PC-9 (cell line): Measurements from ENCODE around the gene TINAG. TPM values are rescaled to one million over a fixed set of nuclear protein-coding genes. Genes with fewer than 3 reads are reported as not detected.

ENCODE experiments used
- BruUV-seq: library from RNA; stranded (reverse); fragments of 400-500 nt; replicated peaks from 2 replicates; lab custom pipeline; 2021; lab: Mats Ljungman, UMichigan
- CTCF ChIA-PET: fragments of 300-600 bp; sonication (Branson Sonifier 250); formaldehyde crosslinking; loops from one replicate; lab custom pipeline; 2022; ENCODE audit warnings: antibody characterized with exemption; lab: Charles Lee
- POLR2A ChIA-PET: fragments of 300-600 bp; sonication (Branson Sonifier 250); formaldehyde crosslinking; loops from one replicate; lab custom pipeline; 2022; ENCODE audit warnings: antibody characterized with exemption; ENCODE audit not compliant: unreplicated experiment; lab: Charles Lee
- DNase-seq, 2 experiments: peaks; one replicate each; pipeline versions ENCODE4 v3.0.0 to v3.0.0-alpha.2; 2015 to 2022; ENCODE audit warnings: mixed read lengths in 1 of 2
- H2AFZ ChIP-seq: fragments of 200-600 bp; sonication (generic); 2 replicates; pipeline ENCODE4 v1.8.1; 2017; ENCODE audit warnings: antibody characterized with exemption
- H3F3A ChIP-seq: fragments of 200-600 bp; sonication (generic); 2 replicates; pipeline ENCODE4 v1.8.1; 2017; ENCODE audit warnings: antibody characterized with exemption, mild to moderate bottlenecking, low read depth; ENCODE audit not compliant: insufficient read depth
- H3K27ac ChIP-seq: fragments of 200-600 bp; sonication (generic); 2 replicates; pipeline ENCODE4 v1.6.1; 2016; ENCODE audit warnings: mixed run types
- H3K27me3 ChIP-seq: fragments of 200-600 bp; sonication (generic); 2 replicates; pipeline ENCODE4 v1.6.1; 2016; ENCODE audit warnings: low read depth, mixed run types; ENCODE audit not compliant: insufficient read depth
- H3K36me3 ChIP-seq: fragments of 200-600 bp; sonication (generic); 2 replicates; pipeline ENCODE4 v1.6.1; 2016; ENCODE audit warnings: low read depth, mixed run types
- H3K4me1 ChIP-seq: fragments of 200-600 bp; sonication (generic); replicated peaks from 2 replicates; pipeline ENCODE4 v1.6.1; 2016; ENCODE audit warnings: mixed run types; ENCODE audit not compliant: insufficient read depth
- H3K4me2 ChIP-seq: fragments of 200-600 bp; sonication (generic); 2 replicates; pipeline ENCODE4 v1.6.1; 2017; ENCODE audit warnings: mixed run types
- H3K4me3 ChIP-seq: fragments of 200-600 bp; sonication (generic); 2 replicates; pipeline ENCODE4 v1.6.1; 2016; ENCODE audit warnings: mixed run types
- H3K79me2 ChIP-seq: fragments of 200-600 bp; sonication (generic); 2 replicates; pipeline ENCODE4 v1.6.1; 2017; ENCODE audit warnings: low read depth, mixed run types
- H3K9me2 ChIP-seq: fragments of 200-600 bp; sonication (generic); 2 replicates; pipeline ENCODE4 v1.8.1; 2017; ENCODE audit warnings: mild to moderate bottlenecking; ENCODE audit not compliant: insufficient read depth
- H3K9me3 ChIP-seq: fragments of 200-600 bp; sonication (generic); 2 replicates; pipeline ENCODE4 v1.8.1; 2016; ENCODE audit warnings: low read depth; ENCODE audit not compliant: insufficient read depth
- H4K20me1 ChIP-seq: fragments of 200-600 bp; sonication (generic); 2 replicates; pipeline ENCODE4 v1.8.1; 2017; ENCODE audit not compliant: insufficient read depth
- EZH2 ChIP-seq: fragments of 200-600 bp; sonication (generic); IDR thresholded peaks from 2 replicates; pipeline ENCODE4 v1.8.0; 2017; ENCODE audit warnings: antibody characterized with exemption, low read depth
- intact Hi-C: fragments of 100-400 bp; cut with micrococcal nuclease; formaldehyde crosslinking; loops from one replicate; pipeline ENCODE4 v1.10.0; 2022; ENCODE audit not compliant: unreplicated experiment
- total RNA-seq: library from RNA; stranded (reverse); gene quantifications from 2 replicates; pipeline ENCODE4 v1.2.3, GENCODE V29; 2021
- TF ChIP-seq, protein P1 (sequence below): fragments of 200-600 bp; sonication (generic); conservative IDR thresholded peaks from 2 replicates; pipeline ENCODE4 v1.6.1; 2017; ENCODE audit warnings: mixed run types, antibody characterized with exemption, mild to moderate bottlenecking, moderate library complexity

TINAG gene
- total RNA-seq, 1 experiment from 2014 or later, result not detected

DNA sequence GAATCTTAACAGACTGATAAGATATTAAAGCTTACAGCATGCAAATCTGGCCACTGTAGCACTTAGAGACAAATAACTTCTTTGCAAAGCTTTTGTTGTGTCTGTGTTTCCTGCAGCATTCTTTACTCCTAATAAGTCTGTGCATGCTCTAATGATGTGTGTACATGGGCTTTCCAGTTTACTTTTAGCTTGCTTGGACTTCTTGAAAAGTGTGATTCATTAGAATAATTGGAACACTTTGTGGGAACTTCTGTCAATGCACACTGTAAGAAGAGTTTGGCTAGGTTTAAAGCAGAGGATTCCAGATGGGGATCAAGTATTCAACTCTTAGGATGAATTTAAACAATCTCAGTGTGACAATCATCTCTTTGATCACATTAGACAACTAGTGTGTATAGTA is 22.1 kb upstream of the TINAG start:
- H4K20me1 ChIP-seq, result no peaks in the 10 kb centered on the region
- H3K9me3 ChIP-seq, result no peaks in the 10 kb centered on the region
- H3K9me2 ChIP-seq, result no peaks in the 10 kb centered on the region
- intact Hi-C loops, result no loop called here
- H3K27ac ChIP-seq, result no peak overlapping the region
- no peaks in the 10 kb centered on the region for H3K79me2 ChIP-seq
- BruUV-seq, result no TSS peak
- DNase-seq, result no peak
- ChIA-PET POLR2A (no interaction called here), CTCF (no interaction called here)
- no peaks in the 10 kb centered on the region for H3K4me1 ChIP-seq
- H2AFZ ChIP-seq, result no peak overlapping the region
- TF ChIP-seq, protein P1, sequence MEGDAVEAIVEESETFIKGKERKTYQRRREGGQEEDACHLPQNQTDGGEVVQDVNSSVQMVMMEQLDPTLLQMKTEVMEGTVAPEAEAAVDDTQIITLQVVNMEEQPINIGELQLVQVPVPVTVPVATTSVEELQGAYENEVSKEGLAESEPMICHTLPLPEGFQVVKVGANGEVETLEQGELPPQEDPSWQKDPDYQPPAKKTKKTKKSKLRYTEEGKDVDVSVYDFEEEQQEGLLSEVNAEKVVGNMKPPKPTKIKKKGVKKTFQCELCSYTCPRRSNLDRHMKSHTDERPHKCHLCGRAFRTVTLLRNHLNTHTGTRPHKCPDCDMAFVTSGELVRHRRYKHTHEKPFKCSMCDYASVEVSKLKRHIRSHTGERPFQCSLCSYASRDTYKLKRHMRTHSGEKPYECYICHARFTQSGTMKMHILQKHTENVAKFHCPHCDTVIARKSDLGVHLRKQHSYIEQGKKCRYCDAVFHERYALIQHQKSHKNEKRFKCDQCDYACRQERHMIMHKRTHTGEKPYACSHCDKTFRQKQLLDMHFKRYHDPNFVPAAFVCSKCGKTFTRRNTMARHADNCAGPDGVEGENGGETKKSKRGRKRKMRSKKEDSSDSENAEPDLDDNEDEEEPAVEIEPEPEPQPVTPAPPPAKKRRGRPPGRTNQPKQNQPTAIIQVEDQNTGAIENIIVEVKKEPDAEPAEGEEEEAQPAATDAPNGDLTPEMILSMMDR, result no peak
- no peak for TF ChIP-seq EZH2
- H3F3A ChIP-seq, result no peaks in the 10 kb centered on the region
- H3K36me3 ChIP-seq, result no peaks in the 10 kb centered on the region
- H3K4me3 ChIP-seq, result no peak overlapping the region
- no peak overlapping the region for H3K4me2 ChIP-seq
- no peaks in the 10 kb centered on the region for H3K27me3 ChIP-seq

DNA sequence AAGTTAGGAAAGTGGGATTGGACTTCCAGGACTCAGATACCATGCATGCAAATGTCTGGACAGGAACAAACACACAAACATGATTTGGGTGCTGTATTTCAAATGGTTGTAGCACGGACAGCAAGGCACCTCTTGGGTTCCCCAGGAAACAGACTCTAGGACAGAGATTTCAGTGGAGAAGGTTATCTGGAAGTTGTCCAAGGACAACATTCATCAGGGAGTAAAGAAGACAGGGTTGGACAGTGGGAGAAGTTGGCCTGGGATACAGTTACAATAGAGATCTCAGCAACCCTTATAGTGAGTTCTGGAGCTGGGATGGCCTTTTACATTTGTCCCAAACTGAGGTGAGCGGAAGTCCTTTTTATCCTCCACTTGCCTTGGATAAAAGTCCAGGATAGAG is 19.8 kb upstream of the TINAG start:
- Histone ChIP-seq H3K4me3 (no peak overlapping the region), H3K9me2 (no peaks in the 10 kb centered on the region), H4K20me1 (no peaks in the 10 kb centered on the region), H3K9me3 (no peaks in the 10 kb centered on the region), H3K4me1 (no peaks in the 10 kb centered on the region), H3K27me3 (no peaks in the 10 kb centered on the region), H3F3A (no peaks in the 10 kb centered on the region), H2AFZ (peak overlapping the region; percentile 24; the same call in 1 of the 2 replicates), H3K79me2 (no peaks in the 10 kb centered on the region), H3K4me2 (no peak overlapping the region), H3K36me3 (no peaks in the 10 kb centered on the region), H3K27ac (no peak overlapping the region)
- CTCF ChIA-PET, result no interaction called here
- no peak for DNase-seq
- POLR2A ChIA-PET, result no interaction called here
- TF ChIP-seq, protein P1, result no peak
- no peak for TF ChIP-seq EZH2
- no TSS peak for BruUV-seq
- intact Hi-C loops, result no loop called here

DNA sequence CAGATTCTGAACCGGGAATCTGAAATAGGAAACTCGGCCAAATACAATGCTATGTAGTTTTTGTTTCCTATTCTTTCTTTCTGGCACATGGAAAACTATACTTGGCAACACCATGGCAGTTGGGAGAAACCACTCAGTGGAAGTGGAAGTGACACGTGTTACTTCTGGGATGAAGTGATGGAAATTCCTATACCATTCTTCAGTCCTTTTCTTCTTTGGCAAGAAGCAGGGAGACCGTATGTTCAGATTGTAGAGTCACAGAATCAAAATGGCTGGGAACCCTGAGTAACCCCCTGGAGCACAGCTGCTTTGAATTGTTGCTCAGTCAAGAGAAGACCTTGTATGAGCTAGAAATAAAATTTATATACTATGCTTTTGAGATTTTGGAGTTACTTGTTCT is 18.8 kb upstream of the TINAG start:
- no peak for DNase-seq
- no peaks in the 10 kb centered on the region for H4K20me1 ChIP-seq
- no peaks in the 10 kb centered on the region for H3K9me2 ChIP-seq
- H2AFZ ChIP-seq, result 0 out of 2 replicates have a peak overlapping the region, but pooled peaks have one; percentile 35
- H3F3A ChIP-seq, result no peaks in the 10 kb centered on the region
- no peaks in the 10 kb centered on the region for H3K79me2 ChIP-seq
- H3K27ac ChIP-seq, result no peak overlapping the region
- TF ChIP-seq EZH2, result no peak
- TF ChIP-seq, protein P1, result no peak
- intact Hi-C loops, result no loop called here
- no peaks in the 10 kb centered on the region for H3K27me3 ChIP-seq
- H3K4me1 ChIP-seq, result no peaks in the 10 kb centered on the region
- no peaks in the 10 kb centered on the region for H3K9me3 ChIP-seq
- H3K4me2 ChIP-seq, result no peak overlapping the region
- BruUV-seq, result no TSS peak
- POLR2A ChIA-PET, result no interaction called here
- CTCF ChIA-PET, result no interaction called here
- no peak overlapping the region for H3K4me3 ChIP-seq
- no peaks in the 10 kb centered on the region for H3K36me3 ChIP-seq
